Right renal pelvis (tissue), 4 donors: ENCODE data around the gene ERGIC1. TPM values are rescaled to one million over a fixed set of nuclear protein-coding genes. Genes with fewer than 3 reads are reported as not detected.
"Not testable (repeated sequence)": the region's sequence is repeated elsewhere in the genome, so short reads cannot be mapped to it uniquely, and the experiment has no call there.

Source experiments
- DNase-seq, 4 donors: peaks; one replicate each; pipeline ENCODE4 v3.0.0-alpha.2; 2013; ENCODE audit warnings: low read depth in 4 of 4, low spot score in 3 of 4, missing footprints in 1 of 4
- polyA plus RNA-seq, 4 donors: library from polyadenylated mRNA; unstranded; fragments of 120-200 nt; gene quantifications; one replicate each; pipeline ENCODE4 v1.2.1, GENCODE V29; 2013; ENCODE audit not compliant: insufficient read length in 4 of 4

Gene ERGIC1
- polyA plus RNA-seq, 4 donors = 116 to 122 (median 118) TPM

GRCh38 chr5:172845576-172845975 is 11.5 kb downstream of the ERGIC1 start:
- DNase-seq = no peak

- no peak for DNase-seq
Measured at GRCh38 chr5:172846249-172846648, 12.2 kb downstream of the ERGIC1 start.

GRCh38 chr5:172846677-172847076 is 12.6 kb downstream of the ERGIC1 start:
- DNase-seq = no peak

GRCh38 chr5:172847584-172847983 is 13.5 kb downstream of the ERGIC1 start:
- not testable (repeated sequence) for DNase-seq

- DNase-seq = no peak
Measured at GRCh38 chr5:172848419-172848818, 14.4 kb downstream of the ERGIC1 start.

- no peak for DNase-seq
Measured at GRCh38 chr5:172849606-172850453, 15.8 kb downstream of the ERGIC1 start.

GRCh38 chr5:172850454-172850797 is 16.4 kb downstream of the ERGIC1 start:
- DNase-seq = no peak

- DNase-seq = not testable (repeated sequence)
Measured at GRCh38 chr5:172851254-172851653, 17.2 kb downstream of the ERGIC1 start.

- no peak for DNase-seq
Measured at GRCh38 chr5:172852490-172853354, 18.7 kb downstream of the ERGIC1 start.

GRCh38 chr5:172853355-172853975 is 19.4 kb downstream of the ERGIC1 start:
- no peak for DNase-seq

GRCh38 chr5:172854451-172854871 is 20.4 kb downstream of the ERGIC1 start:
- no peak for DNase-seq

- no peak for DNase-seq
Measured at GRCh38 chr5:172854971-172855370, 20.9 kb downstream of the ERGIC1 start.

- DNase-seq = no peak
Measured at GRCh38 chr5:172855597-172856292, 21.7 kb downstream of the ERGIC1 start.

GRCh38 chr5:172856336-172856735 is 22.3 kb downstream of the ERGIC1 start:
- DNase-seq = no peak

- no peak for DNase-seq
Measured at GRCh38 chr5:172857982-172858381, 23.9 kb downstream of the ERGIC1 start.

GRCh38 chr5:172858511-172858989 is 24.5 kb downstream of the ERGIC1 start:
- DNase-seq = no peak

- DNase-seq = no peak
Measured at GRCh38 chr5:172858990-172859811, 25.1 kb downstream of the ERGIC1 start.

- no peak for DNase-seq
Measured at GRCh38 chr5:172859966-172860365, 25.9 kb downstream of the ERGIC1 start.
